Aorta (tissue), 5 donors: ENCODE data around the gene OPN3. TPM values are rescaled to one million over a fixed set of nuclear protein-coding genes. Genes with fewer than 3 reads are reported as not detected.
"Not testable (repeated sequence)": the region's sequence is repeated elsewhere in the genome, so short reads cannot be mapped to it uniquely, and the experiment has no call there.

ENCODE experiments used
- ATAC-seq: fragments of 200-7000 bp; cut with Tn5 transposase; one replicate; pipeline ENCODE4 v1.9.1; 2022; ENCODE audit warnings: moderate library complexity; ENCODE audit not compliant: low FRiP score
- DNase-seq, 2 donors: peaks; one replicate each; pipeline ENCODE4 v3.0.0-alpha.2; 2020
- H3K27ac ChIP-seq, 2 donors: one replicate each; pipeline ENCODE4 v1.5.1; 2013; ENCODE audit warnings: low read length in 2 of 2, mild to moderate bottlenecking in 2 of 2, moderate library complexity in 2 of 2, control low read depth in 1 of 2, inconsistent platforms in 1 of 2, low read depth in 1 of 2
- H3K27me3 ChIP-seq, 2 donors: one replicate each; pipeline ENCODE4 v1.6.1; 2013; ENCODE audit warnings: control low read depth in 1 of 2, low read length in 1 of 2, mild to moderate bottlenecking in 1 of 2, moderate library complexity in 1 of 2; ENCODE audit not compliant: insufficient read depth in 2 of 2, control insufficient read depth in 1 of 2
- H3K36me3 ChIP-seq, 2 donors: one replicate each; pipeline ENCODE4 v1.6.1; 2013; ENCODE audit warnings: control low read depth in 1 of 2, low read length in 1 of 2, mild to moderate bottlenecking in 1 of 2; ENCODE audit not compliant: insufficient read depth in 2 of 2, control insufficient read depth in 1 of 2
- H3K4me1 ChIP-seq, 2 donors: one replicate each; pipeline ENCODE4 v1.6.1; 2013; ENCODE audit warnings: low read length in 2 of 2, control low read depth in 1 of 2, mild to moderate bottlenecking in 1 of 2, moderate library complexity in 1 of 2; ENCODE audit not compliant: insufficient read depth in 2 of 2, control insufficient read depth in 1 of 2
- H3K4me3 ChIP-seq, 2 donors: one replicate each; pipeline ENCODE4 v1.5.1; 2013; ENCODE audit warnings: low read length in 2 of 2, control low read depth in 1 of 2, mild to moderate bottlenecking in 1 of 2
- H3K9me3 ChIP-seq: one replicate; pipeline ENCODE4 v1.6.1; 2013; ENCODE audit warnings: mild to moderate bottlenecking, low read length; ENCODE audit not compliant: control insufficient read depth
- WGBS, 2 donors: extraction: QIAGEN DNeasy Blood & Tissue Kit; methylation state at CpG; one replicate each; pipeline ENCODE4 v1.1.7; 2013; 5-methylcytosine and 5-hydroxymethylcytosine counted together
- intact Hi-C, 2 donors: fragments of 100-400 bp; cut with DNase I; formaldehyde crosslinking; loops; one replicate each; pipeline versions ENCODE4 v1.14.2 to v1.15.0; 2022
- polyA plus RNA-seq, 2 donors: library from polyadenylated mRNA; stranded (reverse); fragments of 200-250 nt; gene quantifications; one replicate each; pipeline ENCODE4 v1.2.3, GENCODE V29; 2013
- total RNA-seq, 2 donors: library from RNA; stranded (reverse); fragmentation: NEBNext Ultra II Directional; extraction: Animal tissue kit (Norgen Biotek cat#: 25700); gene quantifications; one replicate each; pipeline ENCODE4 v1.2.1, GENCODE V29; 2021
- donor health status: healthy with polysubstance abuse.
- donor health status: Bipolar disorder and iron deficiency.
- donor health status: DM: no; HTN: no; CAD: no.
- donor health status: DM: no; HTN: no; CAD: no.
- donor health status: DM: yes; HTN: yes; CAD: no.

Gene OPN3
- total and polyA plus RNA-seq, 4 donors: 5.3 to 18.2 (median 6.2) TPM

- 76% methylated on average over 5 of the region's 5 CpGs for whole genome bisulfite sequencing, 2 donors
- Histone ChIP-seq H3K36me3 (no peaks in the 10 kb centered on the region), H3K27ac (no peak overlapping the region), H3K4me3 (no peak overlapping the region), H3K27me3 (no peaks in the 10 kb centered on the region), H3K9me3 (no peaks in the 10 kb centered on the region), H3K4me1 (no peaks in the 10 kb centered on the region)
- intact Hi-C loops: no loop called here
- no peak for DNase-seq
- no peak for ATAC-seq
Observed at GRCh38 chr1:241677201-241677600, 37.0 kb upstream of the OPN3 start.

GRCh38 chr1:241675983-241676382 is 35.8 kb upstream of the OPN3 start:
- intact Hi-C loops: no loop called here
- Histone ChIP-seq H3K27me3 (no peaks in the 10 kb centered on the region), H3K27ac (no peak overlapping the region), H3K9me3 (no peaks in the 10 kb centered on the region), H3K4me1 (no peaks in the 10 kb centered on the region), H3K36me3 (no peaks in the 10 kb centered on the region), H3K4me3 (no peak overlapping the region)
- 58 to 72% methylated on average over 4 of the region's 4 CpGs for WGBS, 2 donors
- ATAC-seq: no peak
- DNase-seq: no peak

- WGBS, 2 donors: 88 to 96% methylated on average over 1 of the region's 1 CpG
- no peaks in the 10 kb centered on the region for H3K4me1 ChIP-seq
- H3K9me3 ChIP-seq: no peaks in the 10 kb centered on the region
- ATAC-seq: no peak
- no peaks in the 10 kb centered on the region for H3K36me3 ChIP-seq
- no peak for DNase-seq
- intact Hi-C loops: no loop called here
- H3K27me3 ChIP-seq: no peaks in the 10 kb centered on the region
- H3K4me3 ChIP-seq: no peak overlapping the region
- H3K27ac ChIP-seq: no peak overlapping the region
Observed at GRCh38 chr1:241674805-241675384, 34.7 kb upstream of the OPN3 start.

- WGBS, 2 donors: 89 to 95% methylated on average over 1 of the region's 1 CpG
- Histone ChIP-seq H3K9me3 (no peaks in the 10 kb centered on the region), H3K27ac (no peak overlapping the region), H3K36me3 (no peaks in the 10 kb centered on the region), H3K27me3 (no peaks in the 10 kb centered on the region), H3K4me1 (no peaks in the 10 kb centered on the region), H3K4me3 (no peak overlapping the region)
- DNase-seq (no peak), ATAC-seq (no peak)
- intact Hi-C loops: no loop called here
Observed at GRCh38 chr1:241672301-241672700, 32.1 kb upstream of the OPN3 start.

- H3K27ac ChIP-seq: no peak overlapping the region
- no peaks in the 10 kb centered on the region for H3K27me3 ChIP-seq
- no peak for ATAC-seq
- no peaks in the 10 kb centered on the region for H3K4me1 ChIP-seq
- H3K36me3 ChIP-seq: no peaks in the 10 kb centered on the region
- H3K4me3 ChIP-seq: no peak overlapping the region
- no peaks in the 10 kb centered on the region for H3K9me3 ChIP-seq
- 95 to 96% methylated on average over 3 of the region's 3 CpGs for WGBS, 2 donors
- no peak for DNase-seq
- intact Hi-C loops: no loop called here
Observed at GRCh38 chr1:241666419-241666818, 26.2 kb upstream of the OPN3 start.

- DNase-seq (no peak), ATAC-seq (no peak)
- no peaks in the 10 kb centered on the region for H3K4me1 ChIP-seq
- no peaks in the 10 kb centered on the region for H3K27me3 ChIP-seq
- H3K4me3 ChIP-seq: no peak overlapping the region
- intact Hi-C loops: no loop called here
- 91 to 94% methylated on average over 5 of the region's 5 CpGs for WGBS, 2 donors
- no peaks in the 10 kb centered on the region for H3K36me3 ChIP-seq
- H3K9me3 ChIP-seq: no peaks in the 10 kb centered on the region
- H3K27ac ChIP-seq: no peak overlapping the region
Observed at GRCh38 chr1:241660424-241660972, 20.3 kb upstream of the OPN3 start.

- DNase-seq, intact Hi-C loops, H3K4me1 ChIP-seq, H3K27me3 ChIP-seq, H3K27ac ChIP-seq, H3K4me3 ChIP-seq, ATAC-seq, H3K36me3 ChIP-seq, H3K9me3 ChIP-seq: not testable (repeated sequence)
- WGBS, 2 donors: 89 to 93% methylated on average over 2 of the region's 2 CpGs
Observed at GRCh38 chr1:241659016-241659415, 18.8 kb upstream of the OPN3 start.

- intact Hi-C loops: no loop called here
- no peaks in the 10 kb centered on the region for H3K9me3 ChIP-seq
- H3K4me3 ChIP-seq: no peak overlapping the region
- no peaks in the 10 kb centered on the region for H3K36me3 ChIP-seq
- H3K4me1 ChIP-seq: peaks cover 0 to 2% of the 10 kb centered on the region in 2 donors
- no peaks in the 10 kb centered on the region for H3K27me3 ChIP-seq
- DNase-seq: no peak
- no peak for ATAC-seq
- 89 to 93% methylated on average over 3 of the region's 3 CpGs for WGBS, 2 donors
- H3K27ac ChIP-seq: no peak overlapping the region
Observed at GRCh38 chr1:241658081-241658793, 18.1 kb upstream of the OPN3 start.

- Histone ChIP-seq H3K27ac (no peak overlapping the region), H3K4me3 (no peak overlapping the region), H3K9me3 (no peaks in the 10 kb centered on the region), H3K27me3 (no peaks in the 10 kb centered on the region), H3K4me1 (peaks cover 0 to 2% of the 10 kb centered on the region in 2 donors), H3K36me3 (no peaks in the 10 kb centered on the region)
- DNase-seq (no peak), ATAC-seq (no peak)
- intact Hi-C loops: no loop called here
- 86 to 92% methylated on average over 1 of the region's 1 CpG for WGBS, 2 donors
Observed at GRCh38 chr1:241654641-241655040, 14.5 kb upstream of the OPN3 start.
